Progenitor cell of endocrine pancreas (in vitro differentiated cells): Measurements from ENCODE around the gene BLACAT1. TPM values are rescaled to one million over a fixed set of nuclear protein-coding genes. Genes with fewer than 3 reads are reported as not detected.
"Not testable (repeated sequence)": the region's sequence is repeated elsewhere in the genome, so short reads cannot be mapped to it uniquely, and the experiment has no call there.

Source experiments
- DNase-seq: peaks from one replicate; pipeline ENCODE4 v3.0.0; 2021; ENCODE audit warnings: low spot score; ENCODE audit not compliant: unreplicated experiment
- H3K27ac Mint-ChIP-seq: 2 replicates; pipeline ENCODE4 v1.8.0; 2021; ENCODE audit warnings: mild to moderate bottlenecking, moderate library complexity, mixed read lengths
- H3K27me3 Mint-ChIP-seq: 2 replicates; pipeline ENCODE4 v1.8.0; 2021; ENCODE audit warnings: mixed read lengths
- H3K36me3 Mint-ChIP-seq: 2 replicates; pipeline ENCODE4 v1.8.0; 2022; ENCODE audit warnings: mixed read lengths; ENCODE audit not compliant: insufficient read depth
- H3K4me1 Mint-ChIP-seq: 2 replicates; pipeline ENCODE4 v1.8.0; 2021; ENCODE audit warnings: low read depth, mixed read lengths
- H3K4me3 Mint-ChIP-seq: 2 replicates; pipeline ENCODE4 v1.8.0; 2021; ENCODE audit warnings: low read depth, mild to moderate bottlenecking, moderate library complexity, mixed read lengths
- H3K9me3 Mint-ChIP-seq: 2 replicates; pipeline ENCODE4 v1.8.0; 2021; ENCODE audit warnings: low read depth, mixed read lengths
- CTCF ChIP-seq: fragments of 200-600 bp; sonication (generic); IDR thresholded peaks from one replicate; pipeline ENCODE4 v1.5.0; 2021; ENCODE audit warnings: antibody characterized with exemption, mild to moderate bottlenecking; ENCODE audit not compliant: unreplicated experiment
- total RNA-seq: library from RNA; stranded (reverse); gene quantifications from 2 replicates; pipeline ENCODE4 v1.2.1, GENCODE V29; 2021

Gene BLACAT1
- total RNA-seq, 1 donor from 2014 or later: 6.3 TPM

GRCh38 chr1:205437570-205437969 is 18.3 kb downstream of the BLACAT1 start:
- Mint-ChIP-seq H3K4me1 (peaks cover 19% of the 10 kb centered on the region), H3K36me3 (no peaks in the 10 kb centered on the region), H3K9me3 (no peaks in the 10 kb centered on the region), H3K27me3 (peaks cover 19% of the 10 kb centered on the region), H3K4me3 (no peak overlapping the region), H3K27ac (no peak overlapping the region)
- no peak for TF ChIP-seq CTCF
- DNase-seq: no peak

- H3K36me3 Mint-ChIP-seq: no peaks in the 10 kb centered on the region
- H3K9me3 Mint-ChIP-seq: no peaks in the 10 kb centered on the region
- DNase-seq: no peak
- no peak overlapping the region for H3K4me3 Mint-ChIP-seq
- TF ChIP-seq CTCF: no peak
- H3K4me1 Mint-ChIP-seq: peaks cover 14% of the 10 kb centered on the region
- peaks cover 24% of the 10 kb centered on the region for H3K27me3 Mint-ChIP-seq
- H3K27ac Mint-ChIP-seq: no peak overlapping the region
These were observed 19.0 kb downstream of the BLACAT1 start for GRCh38 chr1:205436776-205437410.

DNA sequence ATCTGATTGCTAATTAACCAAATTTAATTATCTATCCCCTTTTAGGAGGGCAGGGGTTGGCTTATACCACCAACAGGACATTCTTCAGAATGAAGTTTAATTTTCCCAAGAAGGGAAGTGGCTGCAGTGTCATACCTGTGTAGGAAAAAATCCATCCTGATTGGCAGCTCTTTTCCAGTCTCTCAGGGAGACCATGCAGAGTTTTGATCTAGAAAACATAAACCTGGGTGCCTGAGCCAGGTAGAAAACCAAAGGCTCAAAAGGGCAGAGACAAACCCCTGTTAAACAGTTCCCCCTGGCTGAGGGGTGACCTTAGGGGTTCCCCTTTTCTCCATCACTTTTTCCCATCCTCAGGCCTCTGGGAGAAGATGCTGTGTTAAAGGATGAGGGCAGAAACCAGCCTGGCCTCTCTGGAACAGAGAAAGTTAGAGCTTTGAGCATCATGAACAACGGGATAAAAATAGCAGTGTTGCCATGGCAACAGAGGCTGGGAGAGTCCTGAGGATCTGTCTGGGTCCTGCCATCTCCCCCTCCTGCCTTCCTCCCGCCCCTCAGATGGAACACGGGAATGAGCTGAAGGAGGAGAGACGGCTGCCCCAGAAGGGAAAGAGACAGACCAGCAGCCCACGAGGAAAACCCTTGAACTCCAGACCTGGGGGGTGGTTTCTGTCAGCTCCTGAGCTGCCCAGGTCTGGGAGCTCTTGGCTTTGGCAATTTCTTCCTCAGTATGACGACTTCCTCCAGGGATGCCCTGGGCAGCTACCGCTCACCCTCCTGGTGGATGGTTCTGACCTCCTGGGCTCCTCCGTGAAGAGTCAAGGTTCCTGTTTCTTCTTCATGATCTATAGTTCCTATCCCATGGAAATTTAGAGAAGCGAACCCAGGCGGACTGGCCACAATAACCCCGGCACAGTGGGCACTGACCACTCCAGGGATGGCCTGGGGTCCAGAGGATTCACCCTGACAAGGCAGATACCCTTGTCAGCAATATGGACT is 20.0 kb downstream of the BLACAT1 start:
- TF ChIP-seq CTCF: no peak
- no peak overlapping the region for H3K4me3 Mint-ChIP-seq
- H3K9me3 Mint-ChIP-seq: no peaks in the 10 kb centered on the region
- no peak overlapping the region for H3K27ac Mint-ChIP-seq
- peaks cover 25% of the 10 kb centered on the region for H3K27me3 Mint-ChIP-seq
- H3K4me1 Mint-ChIP-seq: peaks cover 4% of the 10 kb centered on the region
- H3K36me3 Mint-ChIP-seq: no peaks in the 10 kb centered on the region
- no peak for DNase-seq

DNA sequence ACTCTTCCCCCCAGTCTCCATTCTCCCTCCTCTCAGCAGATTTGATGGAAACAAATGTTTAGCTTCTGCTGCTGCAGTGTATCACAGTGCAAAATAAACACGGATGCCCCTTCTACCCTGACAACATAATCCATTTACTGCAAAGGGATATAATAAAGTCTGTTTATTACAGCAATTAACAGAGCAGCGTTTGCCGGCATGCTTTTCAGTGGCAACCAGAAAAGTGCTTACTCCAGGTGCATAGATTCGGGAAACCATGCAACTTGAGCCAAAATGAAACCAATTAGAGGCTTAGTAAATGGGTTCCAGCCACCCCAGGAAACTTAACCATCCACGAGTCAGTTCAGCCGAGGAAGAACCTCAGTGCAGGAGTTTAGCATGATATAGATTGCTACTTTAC is 21.1 kb downstream of the BLACAT1 start:
- Mint-ChIP-seq H3K4me1 (peaks cover 1% of the 10 kb centered on the region), H3K27me3 (peaks cover 27% of the 10 kb centered on the region)
- TF ChIP-seq CTCF: no peak

DNA sequence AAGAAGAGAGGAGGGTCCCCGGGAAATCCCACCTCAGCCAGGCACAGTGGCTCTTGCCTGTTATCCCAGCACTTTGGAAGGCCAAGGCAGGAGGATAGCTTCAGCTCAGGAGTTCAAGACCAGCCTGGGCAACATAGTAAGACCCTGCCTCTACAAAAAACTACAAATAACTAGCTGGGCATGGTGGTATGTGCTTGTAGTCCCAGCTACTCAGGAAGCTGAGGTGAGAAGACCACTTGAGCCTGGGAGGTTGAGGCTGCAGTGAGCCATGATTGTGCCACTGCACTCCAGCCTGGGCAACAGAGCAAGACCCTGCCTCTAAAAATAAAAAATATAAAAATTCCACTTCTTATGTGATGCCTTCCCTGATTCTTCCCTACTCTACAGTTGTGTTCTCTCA is 23.2 kb downstream of the BLACAT1 start:
- DNase-seq, H3K27ac Mint-ChIP-seq, H3K4me1 Mint-ChIP-seq, H3K9me3 Mint-ChIP-seq, H3K4me3 Mint-ChIP-seq, H3K36me3 Mint-ChIP-seq: not testable (repeated sequence)
- H3K27me3 Mint-ChIP-seq: peaks cover 42% of the 10 kb centered on the region

More for the DNA sequence above, 21.1 kb downstream of the BLACAT1 start:
- Mint-ChIP-seq H3K27ac (no peak overlapping the region), H3K4me3 (no peak overlapping the region), H3K9me3 (no peaks in the 10 kb centered on the region), H3K36me3 (no peaks in the 10 kb centered on the region)
- DNase-seq: no peak
